Measurements from ENCODE around the gene UGCG.

Gene UGCG

DNA sequence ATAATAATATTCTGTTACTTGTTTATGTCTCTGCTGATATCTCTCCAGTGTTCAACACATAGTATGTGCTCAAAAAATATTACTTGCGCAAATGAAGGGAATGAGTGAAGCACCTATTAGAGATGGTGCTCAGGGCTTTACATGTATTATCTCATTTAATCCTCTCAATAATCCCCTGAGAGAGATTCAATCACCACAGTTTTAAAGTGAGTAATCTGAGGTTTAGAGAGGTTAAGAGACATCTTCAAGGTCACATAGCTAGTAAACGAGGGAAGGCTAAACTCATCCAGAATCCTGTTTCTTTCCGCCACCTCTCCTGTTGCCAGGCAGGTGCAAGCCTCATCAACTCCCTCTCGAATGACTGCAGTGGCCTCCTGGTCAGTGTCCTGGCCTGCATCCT is 82.0 kb downstream of the UGCG start:
- in situ Hi-C loops (cut with MboI; ENCODE audit: low sequenced_read_pairs): no loop called here

GRCh38 chr9:111979561-111979960 is 82.9 kb downstream of the UGCG start:
- in situ Hi-C loops (cut with MboI; ENCODE audit: low sequenced_read_pairs): no loop called here

- in situ Hi-C loops (cut with MboI; ENCODE audit: low sequenced_read_pairs): no loop called here
These were observed 83.8 kb downstream of the UGCG start for GRCh38 chr9:111980398-111980797.

DNA sequence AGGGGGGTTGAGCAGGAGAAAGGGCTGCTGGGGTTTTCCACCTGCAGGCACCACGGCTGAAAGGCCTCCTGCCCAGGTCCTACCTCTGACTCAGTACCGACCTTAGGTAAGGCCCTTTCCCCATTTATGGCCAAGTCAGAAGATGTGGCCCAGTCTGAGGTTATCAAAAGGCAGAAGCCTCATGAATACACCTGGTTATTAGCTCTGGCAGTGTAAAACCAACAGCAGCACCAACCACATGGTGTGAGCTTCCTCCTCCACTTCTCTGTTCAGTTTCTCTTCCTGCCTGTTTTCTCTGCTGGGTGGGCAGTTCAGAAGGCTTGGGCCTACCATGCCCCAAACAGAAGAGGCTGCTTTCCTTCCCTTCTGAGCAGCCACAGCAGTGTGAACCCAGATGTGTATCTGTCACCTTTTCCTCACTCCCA is 86.9 kb downstream of the UGCG start:
- in situ Hi-C loops (cut with MboI; ENCODE audit: low sequenced_read_pairs): no loop called here

DNA sequence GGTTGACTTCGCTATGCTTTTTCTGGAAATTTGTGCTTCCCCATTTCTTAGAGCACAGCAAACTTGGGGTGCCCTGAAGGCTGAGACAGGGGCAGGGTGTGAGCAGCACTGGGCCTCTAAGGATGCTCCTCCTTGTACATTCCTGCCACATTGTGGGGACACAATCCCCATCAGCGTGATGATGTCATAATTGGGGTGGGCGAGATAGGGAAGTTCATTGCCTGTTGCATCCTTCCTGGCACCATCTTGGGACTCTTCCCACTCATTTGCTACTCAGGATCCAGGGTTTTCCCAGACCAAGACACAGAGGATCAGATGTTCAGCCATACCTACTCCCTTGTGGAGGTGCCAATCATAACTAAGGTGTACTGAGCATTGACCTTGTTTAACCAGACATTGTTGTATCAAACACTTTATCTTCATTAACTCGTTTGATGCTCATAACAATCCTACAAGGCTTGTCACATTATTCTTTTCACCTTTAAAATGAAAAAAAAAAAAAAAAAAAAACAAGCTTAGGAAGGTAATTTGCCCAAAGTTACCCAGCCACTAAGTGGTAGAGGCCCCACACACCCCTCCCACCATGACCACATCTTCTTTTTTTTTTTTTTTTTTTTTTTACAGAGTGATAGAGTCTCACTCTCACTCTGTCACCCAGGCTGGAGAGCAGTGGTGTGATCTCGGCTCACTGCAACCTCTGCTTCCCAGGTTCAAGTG is 87.6 kb downstream of the UGCG start:
- in situ Hi-C loops (cut with MboI; ENCODE audit: low sequenced_read_pairs): no loop called here
